Measurements from ENCODE around the gene CLN3. TPM values are rescaled to one million over a fixed set of nuclear protein-coding genes. Genes with fewer than 3 reads are reported as not detected.

CLN3 gene
- total and polyA plus RNA-seq, 2 of the 13 experiments (the other 11 are each of a cell fraction or from before 2014, with no cell fraction given), result 23.4 to 46.8 TPM

GRCh38 chr16:28528463-28528867 lies 36.6 kb upstream of the CLN3 start (continued):
- TF ChIP-seq RAD51 (IDR thresholded peaks at IDR 0.05; ENCODE audit: borderline replicate concordance) (no peak), ZNF704 (CRISPR knock-in tag; IDR thresholded peaks at IDR 0.05; ENCODE audit: borderline replicate concordance) (no peak), DDIT3 (CRISPR knock-in tag; IDR thresholded peaks at IDR 0.05) (no peak), TOE1 (CRISPR knock-in tag; IDR thresholded peaks at IDR 0.05) (no peak), ZNF589 (CRISPR knock-in tag; conservative IDR thresholded peaks at IDR 0.05) (no peak), ZNF10 (CRISPR knock-in tag; IDR thresholded peaks at IDR 0.05; ENCODE audit: borderline replicate concordance, low read depth) (no peak), KLF13 (CRISPR knock-in tag; IDR thresholded peaks at IDR 0.05) (no peak), ZSCAN29 (CRISPR knock-in tag; conservative IDR thresholded peaks at IDR 0.05) (no peak), SCMH1 (CRISPR knock-in tag; IDR thresholded peaks at IDR 0.05; ENCODE audit: borderline replicate concordance) (no peak), ZNF784 (CRISPR knock-in tag; IDR thresholded peaks at IDR 0.05; ENCODE audit: borderline replicate concordance) (no peak; the same call in 1 of the 2 replicates), ZNF12 (CRISPR knock-in tag; IDR thresholded peaks at IDR 0.05) (no peak), ZNF792 (CRISPR knock-in tag; IDR thresholded peaks at IDR 0.05) (no peak), GABPA (IDR thresholded peaks at IDR 0.05; ENCODE audit: low read depth, low read length) (no peak), GABPA (CRISPR knock-in tag; IDR thresholded peaks at IDR 0.05; ENCODE audit: low read depth) (no peak), ELF4 (CRISPR knock-in tag; IDR thresholded peaks at IDR 0.05; ENCODE audit: borderline replicate concordance) (no peak), SMARCE1 (IDR thresholded peaks at IDR 0.05; ENCODE audit: borderline replicate concordance) (no peak), IRX3 (CRISPR knock-in tag; IDR thresholded peaks at IDR 0.05; ENCODE audit: borderline replicate concordance, low read depth) (no peak), EZH2 (conservative IDR thresholded peaks at IDR 0.05; ENCODE audit: low read depth, low read length) (no peak), ETV5 (CRISPR knock-in tag; IDR thresholded peaks at IDR 0.05; ENCODE audit: borderline replicate concordance) (no peak; the same call in 1 of the 2 replicates), PRMT3 (CRISPR knock-in tag; IDR thresholded peaks at IDR 0.05; ENCODE audit: borderline replicate concordance, low read depth) (no peak), HMGXB4 (CRISPR knock-in tag; IDR thresholded peaks at IDR 0.05; ENCODE audit: borderline replicate concordance in 1 of 2, low read depth in 1 of 2) (no peak), ZBTB4 (CRISPR knock-in tag; IDR thresholded peaks at IDR 0.05; ENCODE audit: borderline replicate concordance) (no peak), CBX2 (IDR thresholded peaks at IDR 0.05; ENCODE audit: low read depth, low read length) (no peak), CBX2 (CRISPR knock-in tag; IDR thresholded peaks at IDR 0.05; ENCODE audit: low read depth) (no peak), ZNF329 (CRISPR knock-in tag; IDR thresholded peaks at IDR 0.05; ENCODE audit: low read depth) (no peak)

Data from HepG2 (cell line).